Activated naive CD4-positive, alpha-beta T cell treated with anti-CD3 and anti-CD28 coated beads for 36 hours (primary cell): ENCODE measurements around the gene ARF6. TPM values are rescaled to one million over a fixed set of nuclear protein-coding genes. Genes with fewer than 3 reads are reported as not detected.
"Not testable (repeated sequence)": the region's sequence is repeated elsewhere in the genome, so short reads cannot be mapped to it uniquely, and the experiment has no call there.

Source experiments
- CTCF ChIA-PET: fragments of 350-600 bp; sonication (Branson Sonifier 250); formaldehyde crosslinking; loops from one replicate; lab custom pipeline; 2021; ENCODE audit warnings: antibody characterized with exemption; lab: Charles Lee
- DNase-seq: peaks from one replicate; pipeline ENCODE4 v3.0.0-alpha.2; 2020
- H3K27ac Mint-ChIP-seq: one replicate; pipeline ENCODE4 v1.8.0; 2021; ENCODE audit warnings: mild to moderate bottlenecking, mixed read lengths
- H3K27me3 Mint-ChIP-seq: one replicate; pipeline ENCODE4 v1.8.0; 2021; ENCODE audit warnings: low read depth, mixed read lengths
- H3K36me3 Mint-ChIP-seq: one replicate; pipeline ENCODE4 v1.8.0; 2021; ENCODE audit warnings: low read depth, mixed read lengths
- H3K4me1 Mint-ChIP-seq: one replicate; pipeline ENCODE4 v1.8.0; 2021; ENCODE audit warnings: low read depth, mixed read lengths
- H3K4me3 Mint-ChIP-seq: one replicate; pipeline ENCODE4 v1.8.0; 2021; ENCODE audit warnings: mild to moderate bottlenecking, moderate library complexity, mixed read lengths
- H3K9me3 Mint-ChIP-seq: one replicate; pipeline ENCODE4 v1.8.0; 2021; ENCODE audit warnings: mixed read lengths
- intact Hi-C: fragments of 100-400 bp; cut with micrococcal nuclease; formaldehyde crosslinking; loops from one replicate; pipeline ENCODE4 v1.15.1; 2023
- total RNA-seq, 2 experiments: library from RNA; stranded (reverse); gene quantifications; one replicate each; pipeline ENCODE4 v1.2.3, GENCODE V29; 2021

The ARF6 gene
- total RNA-seq, 2 experiments from 2014 or later: 128 to 129 TPM

- peak; percentile 71 for DNase-seq
- no peaks in the 10 kb centered on the region for H3K9me3 Mint-ChIP-seq
- CTCF ChIA-PET: interaction anchor here (0.6 to 7.3 kb wide), 44 partner anchors 11 to 451 kb away, joined by 3 to 182 read pairs (median 4); partner anchors contain the start of genes ARF6, DNAAF2, KLHDC2 and NEMF
- no peak overlapping the region for H3K27ac Mint-ChIP-seq
- intact Hi-C loops: loop anchor here (1.0 to 10.0 kb wide), 16 partner anchors 8 to 1983 kb away; partner anchors contain the start of genes CDKL1, DMAC2L, L2HGDH and MGAT2
- H3K36me3 Mint-ChIP-seq: peaks cover 4% of the 10 kb centered on the region
- peaks cover 14% of the 10 kb centered on the region for H3K4me1 Mint-ChIP-seq
- H3K4me3 Mint-ChIP-seq: no peak overlapping the region
- peaks cover 2% of the 10 kb centered on the region for H3K27me3 Mint-ChIP-seq
These were observed 31.2 kb upstream of the ARF6 start for GRCh38 chr14:49861699-49862088.

GRCh38 chr14:49862089-49862673 lies 30.7 kb upstream of the ARF6 start:
- intact Hi-C loops: loop anchor here (1.0 to 10.0 kb wide), 16 partner anchors 9 to 1983 kb away; partner anchors contain the start of genes CDKL1, DMAC2L, L2HGDH and MGAT2
- H3K27ac Mint-ChIP-seq: no peak overlapping the region
- no peak overlapping the region for H3K4me3 Mint-ChIP-seq
- DNase-seq: peak; percentile 91
- H3K36me3 Mint-ChIP-seq: peaks cover 4% of the 10 kb centered on the region
- CTCF ChIA-PET: interaction anchor here (0.6 to 7.3 kb wide), 50 partner anchors 10 to 451 kb away, joined by 3 to 182 read pairs (median 4); partner anchors contain the start of genes ARF6, DNAAF2, KLHDC2 and NEMF
- peaks cover 2% of the 10 kb centered on the region for H3K27me3 Mint-ChIP-seq
- H3K4me1 Mint-ChIP-seq: peaks cover 14% of the 10 kb centered on the region
- H3K9me3 Mint-ChIP-seq: no peaks in the 10 kb centered on the region

- Mint-ChIP-seq H3K27me3 (peaks cover 2% of the 10 kb centered on the region), H3K27ac (no peak overlapping the region), H3K9me3 (no peaks in the 10 kb centered on the region), H3K36me3 (peaks cover 4% of the 10 kb centered on the region), H3K4me3 (no peak overlapping the region), H3K4me1 (peaks cover 13% of the 10 kb centered on the region)
- peak; percentile 38 for DNase-seq
- intact Hi-C loops: loop anchor here (1.0 to 10.0 kb wide), 6 partner anchors 108 to 1981 kb away; partner anchors contain the start of genes CDKL1, DMAC2L and L2HGDH
- CTCF ChIA-PET: interaction anchor here (0.6 to 7.3 kb wide), 30 partner anchors 10 to 361 kb away, joined by 3 to 182 read pairs (median 4); partner anchors contain the start of genes ARF6, DNAAF2, NEMF and VCPKMT
These were observed 29.2 kb upstream of the ARF6 start for GRCh38 chr14:49863487-49864281.

GRCh38 chr14:49865431-49865859 lies 27.4 kb upstream of the ARF6 start:
- intact Hi-C loops: loop anchor here (1.0 to 10.0 kb wide), 4 partner anchors 240 to 1979 kb away; partner anchors contain the start of gene MAP4K5
- peaks cover 2% of the 10 kb centered on the region for H3K27me3 Mint-ChIP-seq

GRCh38 chr14:49867831-49868719 lies 24.8 kb upstream of the ARF6 start:
- CTCF ChIA-PET: interaction anchor here (0.5 to 3.3 kb wide), 21 partner anchors 12 to 444 kb away, joined by 3 to 17 read pairs (median 4); partner anchors contain the start of genes ARF6, DMAC2L, L2HGDH and NEMF
- Mint-ChIP-seq H3K27me3 (no peaks in the 10 kb centered on the region), H3K9me3 (no peaks in the 10 kb centered on the region), H3K4me3 (peak overlapping the region; percentile 92), H3K36me3 (peaks cover 3% of the 10 kb centered on the region), H3K4me1 (peaks cover 20% of the 10 kb centered on the region), H3K27ac (peak overlapping the region; percentile 94)
- peak; percentile 99 for DNase-seq
- intact Hi-C loops: loop anchor here (1.0 to 10.0 kb wide), 10 partner anchors 24 to 1977 kb away; partner anchors contain the start of gene VCPKMT

More at GRCh38 chr14:49865431-49865859, 27.4 kb upstream of the ARF6 start:
- Mint-ChIP-seq H3K9me3 (no peaks in the 10 kb centered on the region), H3K4me1 (peaks cover 24% of the 10 kb centered on the region), H3K4me3 (no peak overlapping the region), H3K36me3 (peaks cover 4% of the 10 kb centered on the region), H3K27ac (no peak overlapping the region)
- CTCF ChIA-PET: interaction anchor here (0.6 to 7.3 kb wide), 48 partner anchors 8 to 328 kb away, joined by 3 to 182 read pairs (median 4); partner anchors contain the start of genes ARF6, NEMF and VCPKMT
- peak; percentile 90 for DNase-seq

- Mint-ChIP-seq H3K4me1 (peaks cover 20% of the 10 kb centered on the region), H3K27me3 (no peaks in the 10 kb centered on the region), H3K36me3 (no peaks in the 10 kb centered on the region), H3K4me3 (peak overlapping the region; percentile 92), H3K9me3 (no peaks in the 10 kb centered on the region), H3K27ac (peak overlapping the region; percentile 86)
- intact Hi-C loops: loop anchor here (1.0 to 10.0 kb wide), 10 partner anchors 24 to 1976 kb away; partner anchors contain the start of gene VCPKMT
- DNase-seq: no peak
- CTCF ChIA-PET: interaction anchor here (0.7 to 2.4 kb wide), 6 partner anchors 11 to 443 kb away, joined by 3 to 10 read pairs (median 4); partner anchors contain the start of genes DMAC2L, L2HGDH and NEMF
These were observed 24.2 kb upstream of the ARF6 start for GRCh38 chr14:49868720-49869114.

GRCh38 chr14:49870908-49871307 lies 22.0 kb upstream of the ARF6 start:
- DNase-seq: no peak
- Mint-ChIP-seq H3K9me3 (no peaks in the 10 kb centered on the region), H3K27me3 (no peaks in the 10 kb centered on the region), H3K4me1 (peaks cover 20% of the 10 kb centered on the region), H3K36me3 (no peaks in the 10 kb centered on the region), H3K27ac (no peak overlapping the region), H3K4me3 (no peak overlapping the region)
- CTCF ChIA-PET: interaction anchor here (0.7 to 1.9 kb wide), 2 partner anchors 9 to 131 kb away, joined by 4 to 6 read pairs; no protein-coding TSS in a partner anchor
- intact Hi-C loops: no loop called here

GRCh38 chr14:49873548-49873947 lies 19.3 kb upstream of the ARF6 start:
- H3K27me3 Mint-ChIP-seq, DNase-seq, H3K27ac Mint-ChIP-seq, H3K4me3 Mint-ChIP-seq, H3K36me3 Mint-ChIP-seq, intact Hi-C loops, H3K9me3 Mint-ChIP-seq: not testable (repeated sequence)
- H3K4me1 Mint-ChIP-seq: peaks cover 17% of the 10 kb centered on the region
- CTCF ChIA-PET: interaction anchor here (0.6 kb wide), 1 partner anchor 9 kb away, joined by 3 read pairs; no protein-coding TSS in a partner anchor

- Mint-ChIP-seq H3K4me1 (peaks cover 15% of the 10 kb centered on the region), H3K9me3 (no peaks in the 10 kb centered on the region), H3K4me3 (no peak overlapping the region), H3K27ac (no peak overlapping the region), H3K36me3 (no peaks in the 10 kb centered on the region), H3K27me3 (no peaks in the 10 kb centered on the region)
- intact Hi-C loops: no loop called here
- CTCF ChIA-PET: interaction anchor here (0.7 to 2.9 kb wide), 3 partner anchors 10 to 937 kb away, joined by 3 to 10 read pairs (median 3); partner anchors contain the start of gene ARF6
- DNase-seq: no peak
These were observed 17.2 kb upstream of the ARF6 start for GRCh38 chr14:49875640-49876198.

- intact Hi-C loops: no loop called here
- CTCF ChIA-PET: interaction anchor here (0.5 to 2.9 kb wide), 4 partner anchors 10 to 936 kb away, joined by 3 to 10 read pairs (median 3); partner anchors contain the start of gene ARF6
- DNase-seq: no peak
- Mint-ChIP-seq H3K36me3 (no peaks in the 10 kb centered on the region), H3K4me3 (no peak overlapping the region), H3K9me3 (no peaks in the 10 kb centered on the region), H3K27ac (no peak overlapping the region), H3K4me1 (peaks cover 15% of the 10 kb centered on the region), H3K27me3 (no peaks in the 10 kb centered on the region)
These were observed 16.2 kb upstream of the ARF6 start for GRCh38 chr14:49876563-49877127.
